Measurements from ENCODE around the gene CHSY1.

CHSY1 gene

DNA sequence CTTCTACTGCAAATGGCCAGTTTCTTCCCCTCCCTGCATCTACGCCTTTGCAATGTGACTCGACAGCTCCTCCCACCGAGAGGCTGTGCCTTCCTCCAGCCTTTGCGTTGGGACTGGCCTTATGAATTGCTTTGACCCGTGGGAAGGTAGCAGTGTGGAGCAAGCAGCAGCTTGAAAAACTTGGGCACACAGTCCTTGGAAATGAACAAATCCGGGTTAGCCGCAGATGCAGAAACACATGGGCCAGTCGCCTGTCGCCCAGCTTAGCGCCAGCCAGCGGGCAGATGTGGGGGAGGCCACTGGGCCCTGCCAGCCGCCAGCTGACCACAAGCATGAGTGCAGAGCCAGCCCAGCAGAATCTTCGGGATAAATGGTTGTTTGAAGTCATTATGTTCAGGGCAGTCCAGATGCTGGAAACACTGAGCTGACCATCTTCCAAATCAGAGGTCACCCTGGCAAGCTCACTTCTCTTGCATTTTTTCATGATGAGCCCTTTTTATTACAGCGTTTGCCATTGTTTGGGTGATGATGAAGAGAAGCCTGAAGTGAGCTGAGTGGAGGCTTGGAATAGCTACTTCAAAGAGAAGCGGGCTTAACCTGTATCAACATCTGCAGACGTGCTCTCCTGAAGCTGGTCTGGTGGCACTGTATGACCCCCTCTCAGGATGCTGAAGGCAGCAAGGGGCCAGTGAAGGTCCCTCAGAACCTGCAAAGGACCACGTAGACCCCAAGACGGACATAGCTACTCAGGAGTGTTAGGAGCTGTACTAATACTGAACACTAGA is 15.7 kb upstream of the CHSY1 start:
- DNase-seq, result no peak

DNA sequence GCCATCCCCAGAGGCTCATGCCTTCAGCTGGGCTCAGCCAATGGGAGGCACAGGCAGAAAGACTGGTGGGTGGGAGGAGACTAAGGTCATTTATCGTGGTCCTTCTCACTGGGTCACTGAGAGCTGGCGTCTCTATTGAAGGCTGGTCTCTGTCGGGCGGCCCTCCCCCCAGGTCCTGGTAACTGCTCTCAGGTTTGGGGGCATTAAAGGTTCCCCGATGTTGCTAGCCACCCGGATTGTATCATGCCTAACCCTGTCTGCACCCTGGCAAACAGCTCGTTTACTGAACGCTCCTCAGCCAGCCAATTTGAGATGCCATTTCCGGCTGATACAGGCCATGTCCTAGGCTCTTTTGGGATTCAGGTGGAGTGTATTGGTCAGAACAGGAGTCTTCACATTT is 14.9 kb upstream of the CHSY1 start:
- DNase-seq, result no peak

DNA sequence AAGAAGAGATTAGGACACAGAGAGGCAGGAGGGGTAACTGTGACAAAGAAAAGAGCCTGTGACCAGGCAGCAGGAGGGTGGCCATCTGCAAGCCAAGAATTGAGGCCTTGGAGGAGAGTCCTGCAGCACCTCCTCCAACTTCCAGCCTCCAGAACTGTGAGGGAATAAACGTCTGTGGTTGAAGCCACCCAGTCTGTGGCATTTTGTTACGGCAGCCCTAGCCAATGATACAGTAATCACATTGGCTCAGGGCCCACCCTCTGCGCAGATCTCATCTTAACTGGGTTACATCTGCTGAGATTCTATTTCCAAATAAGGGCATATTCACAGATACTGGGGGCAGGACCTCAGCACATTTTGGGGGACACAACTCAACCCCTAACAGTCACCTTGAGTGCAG is 14.2 kb upstream of the CHSY1 start:
- DNase-seq, result no peak

DNA sequence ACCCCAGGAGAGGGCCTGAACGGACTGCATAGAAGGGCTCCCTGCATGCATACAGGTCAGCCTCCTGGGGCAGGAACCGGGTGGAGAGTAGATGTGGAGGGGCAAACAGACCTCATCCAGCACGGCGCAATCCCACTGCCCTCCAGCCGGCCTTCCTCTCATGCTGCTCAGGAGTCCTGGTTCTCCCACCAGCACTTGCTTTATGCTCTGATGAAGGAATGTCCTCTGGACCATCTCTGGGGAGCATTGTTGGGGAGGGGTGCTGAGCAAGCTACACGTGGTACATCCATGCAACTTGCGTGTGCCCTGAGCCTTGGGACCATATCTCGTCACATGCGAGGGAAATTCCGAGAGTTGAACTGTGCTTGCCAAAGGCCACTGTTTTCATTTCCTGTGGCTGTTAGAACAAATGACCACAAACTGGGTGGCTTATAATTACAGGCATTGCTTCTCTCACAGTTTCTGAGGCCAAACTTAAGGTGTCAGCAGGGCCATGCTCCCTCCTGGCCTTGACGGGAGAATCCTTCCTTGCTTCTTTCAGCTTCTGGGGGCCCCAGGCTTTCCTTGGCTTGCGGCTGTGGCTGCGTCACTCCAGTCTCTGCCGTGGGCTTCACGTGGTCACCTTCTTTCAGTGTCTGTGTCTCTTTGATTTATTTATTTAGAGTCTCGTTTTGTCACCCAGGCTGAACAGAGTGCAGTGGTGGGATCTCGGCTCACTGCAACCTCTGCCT is 13.2 kb upstream of the CHSY1 start:
- DNase-seq, result no peak

DNA sequence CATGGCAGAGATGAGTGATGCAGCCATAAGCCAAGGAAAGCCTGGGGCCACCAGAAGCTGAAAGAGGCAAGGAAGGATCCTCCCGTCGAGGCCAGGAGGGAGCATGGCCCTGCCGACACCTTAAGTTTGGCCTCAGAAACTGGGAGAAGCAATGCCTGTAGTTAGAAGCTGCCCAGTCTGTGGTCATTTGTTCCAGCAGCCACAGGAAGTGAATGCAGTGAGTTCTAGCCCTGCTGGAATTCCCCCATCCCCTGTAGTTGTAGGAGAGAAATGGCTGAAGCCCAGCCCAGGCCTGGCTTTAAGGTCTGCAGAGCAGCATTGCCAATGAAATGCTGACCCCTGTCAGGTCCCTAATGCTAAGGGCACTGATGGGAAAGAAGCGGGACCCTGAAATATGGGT is 12.2 kb upstream of the CHSY1 start:
- no peak for DNase-seq

- no peak for DNase-seq
These were observed 10.7 kb upstream of the CHSY1 start for GRCh38 chr15:101262551-101262950.

GRCh38 chr15:101258238-101259144 is 6.6 kb upstream of the CHSY1 start:
- no peak for DNase-seq

- DNase-seq, result no peak
These were observed 4.9 kb upstream of the CHSY1 start for GRCh38 chr15:101256757-101257156.

GRCh38 chr15:101255615-101256241 is 3.9 kb upstream of the CHSY1 start:
- no peak for DNase-seq

GRCh38 chr15:101255051-101255395 is 3.2 kb upstream of the CHSY1 start:
- DNase-seq, result no peak

DNA sequence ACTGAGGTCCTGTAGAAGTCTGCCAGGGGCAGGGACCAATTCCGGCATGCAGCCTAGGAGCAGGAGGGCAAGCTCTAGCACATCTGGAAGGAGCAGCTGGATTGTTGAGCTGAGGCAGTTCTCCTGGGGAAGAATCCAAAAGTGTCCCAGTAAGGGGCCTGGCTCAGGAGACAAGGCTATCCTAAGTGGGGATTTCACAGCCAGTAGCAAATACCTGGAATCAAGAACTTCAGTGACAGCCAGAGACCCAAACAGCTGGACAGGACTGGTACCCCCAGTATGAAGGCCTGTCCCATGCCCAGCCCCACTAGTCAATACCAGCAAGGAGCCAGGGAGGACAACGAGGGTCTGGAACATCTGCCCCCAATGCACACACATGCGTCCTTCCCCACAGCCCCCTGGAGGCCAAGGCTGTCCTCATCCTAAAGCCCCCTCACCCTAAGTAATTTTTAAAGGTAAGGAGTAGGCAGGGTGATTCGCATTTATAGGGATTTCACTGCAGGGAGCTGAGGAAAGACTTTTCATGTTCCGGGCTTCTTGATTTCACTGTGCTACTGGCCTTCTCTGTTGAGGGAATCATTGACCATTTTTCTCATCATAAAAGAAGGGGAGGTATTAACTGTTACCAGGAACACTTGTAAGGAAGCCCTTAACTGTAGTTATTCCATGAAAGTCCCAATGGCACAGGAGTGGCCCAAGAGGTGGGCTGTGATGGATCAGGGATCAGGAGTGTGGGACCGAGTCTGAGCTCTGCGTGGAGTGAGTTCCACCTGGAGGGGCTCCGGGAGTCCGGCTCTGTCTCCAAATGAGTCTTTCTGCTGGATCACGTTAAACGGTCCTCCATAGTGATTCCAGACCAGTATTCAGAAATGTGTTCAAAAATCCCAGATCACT is 2.6 kb upstream of the CHSY1 start:
- DNase-seq, result no peak

DNA sequence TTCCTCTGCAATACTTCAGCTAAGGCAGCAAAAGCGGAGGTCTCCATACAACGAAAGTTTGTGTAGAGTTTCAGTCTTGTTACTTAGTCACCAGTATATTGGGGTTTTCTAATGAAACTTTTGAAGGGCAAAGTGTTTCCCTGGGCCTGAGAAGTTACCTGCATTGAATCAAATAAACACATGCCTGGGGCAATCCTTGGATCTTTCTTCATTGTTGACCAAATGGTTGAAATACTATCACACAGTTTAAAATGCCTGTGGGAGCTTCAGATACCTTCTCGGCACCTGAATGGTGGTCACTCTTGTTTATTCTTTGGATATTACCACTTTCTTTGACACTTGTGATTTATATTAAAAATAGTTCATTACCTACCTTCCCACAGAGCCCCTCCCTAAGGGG is 988 bp upstream of the CHSY1 start:
- no peak for DNase-seq

- DNase-seq, result no peak
These were observed 697 bp downstream of the CHSY1 start for GRCh38 chr15:101250873-101251829.

DNA sequence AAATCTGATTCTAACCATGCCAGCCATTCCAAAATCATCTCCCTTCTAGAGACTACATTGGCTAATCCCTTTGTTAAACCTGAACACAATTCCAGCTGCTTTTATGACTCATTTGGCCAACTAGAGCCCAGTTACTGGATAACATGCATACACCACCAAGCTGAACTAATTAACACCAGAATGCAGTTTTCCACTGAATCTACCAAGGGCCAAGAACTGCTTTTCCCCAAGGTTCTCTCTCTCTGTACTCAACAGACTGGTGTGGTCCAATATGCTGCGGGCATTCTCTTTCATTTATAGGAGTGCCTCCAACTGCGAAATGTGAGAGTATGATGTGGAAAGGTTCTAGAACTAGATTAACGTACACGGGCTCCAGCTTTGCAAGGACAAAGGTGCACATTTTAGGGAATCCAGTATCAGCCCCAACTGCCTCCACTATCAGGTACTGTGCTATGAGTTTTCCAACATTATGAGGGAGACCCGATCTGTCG is 1.5 kb downstream of the CHSY1 start:
- no peak for DNase-seq

DNA sequence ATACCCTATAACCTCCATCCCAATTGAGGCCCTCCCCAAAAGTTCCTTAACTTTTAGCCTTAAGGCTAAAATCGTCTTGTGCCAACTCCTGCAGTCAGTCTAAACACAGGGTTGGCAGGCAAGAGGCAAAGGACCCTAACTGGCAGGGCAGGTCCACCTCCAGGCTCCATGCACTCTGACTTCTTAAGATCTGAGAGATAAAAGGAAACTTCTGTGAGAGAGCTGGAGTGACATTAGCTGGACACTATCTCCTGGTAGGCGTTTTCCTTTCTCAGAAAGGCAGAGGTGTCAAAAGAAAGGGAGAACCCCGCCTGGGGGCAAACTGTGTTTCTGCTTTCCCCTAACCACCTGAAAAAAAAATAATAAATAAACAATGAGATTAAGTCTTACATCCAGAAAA is 3.6 kb downstream of the CHSY1 start:
- no peak for DNase-seq

- DNase-seq, result no peak
These were observed 4.8 kb downstream of the CHSY1 start for GRCh38 chr15:101246824-101247745.

- DNase-seq, result no peak
These were observed 5.5 kb downstream of the CHSY1 start for GRCh38 chr15:101246391-101246790.

- DNase-seq, result no peak
These were observed 6.8 kb downstream of the CHSY1 start for GRCh38 chr15:101244889-101245668.

Measured in NCI-H1092 (cell line).